Measurements from ENCODE around the gene NR6A1.

The NR6A1 gene

DNA sequence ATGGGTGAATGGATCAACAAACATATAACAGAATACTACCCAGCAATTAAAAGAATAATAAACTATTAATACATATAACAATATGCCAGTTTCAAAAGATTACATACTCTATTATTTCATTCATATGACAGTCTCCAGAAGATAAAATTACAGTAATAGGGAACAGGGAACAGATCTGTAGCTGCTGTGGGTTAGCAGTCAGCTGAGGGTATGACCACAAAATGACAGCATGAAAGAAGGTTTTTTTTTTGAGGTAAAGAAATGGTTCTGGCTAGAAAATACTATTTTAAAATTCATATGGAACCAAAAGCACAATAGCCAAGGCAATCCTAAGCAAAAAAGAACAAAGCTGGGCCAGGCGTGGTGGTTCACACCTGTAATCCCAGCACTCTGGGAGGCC lies 190.9 kb downstream of the NR6A1 start:
- H2BK12ac ChIP-seq (ENCODE audit: low read length in 2 of 2), result no peak overlapping the region
- WGBS, result 100% methylated on average over 1 of the region's 1 CpG
- H3K18ac ChIP-seq (ENCODE audit: low read depth in 1 of 2, low read length in 2 of 2), result no peak overlapping the region
- no peak overlapping the region for H2BK5ac ChIP-seq (ENCODE audit: low read depth, low read length, poor library complexity, severe bottlenecking)
- H3K79me1 ChIP-seq (replicated peaks; ENCODE audit: low read length, poor library complexity, severe bottlenecking), result no peaks in the 10 kb centered on the region
- no peak overlapping the region for H2BK15ac ChIP-seq (ENCODE audit: low read depth, poor library complexity, severe bottlenecking)
- no peak overlapping the region for H4K8ac ChIP-seq (ENCODE audit: low read length)
- H3K4me2 ChIP-seq (ENCODE audit: low read length, poor library complexity, severe bottlenecking), result no peak overlapping the region
- H3K9ac ChIP-seq (ENCODE audit: low read length), result no peak overlapping the region
- no peak overlapping the region for H2BK120ac ChIP-seq (ENCODE audit: low read depth, low read length)
- H2AFZ ChIP-seq (ENCODE audit: low read depth, low read length), result no peak overlapping the region
- no peak for DNase-seq
- H3K36me3 ChIP-seq (ENCODE audit: control insufficient read depth in 1 of 2, insufficient read depth in 2 of 2, low read depth in 1 of 2, low read length in 2 of 2), result no peaks in the 10 kb centered on the region
- H3K27ac ChIP-seq (ENCODE audit: low read length, poor library complexity, severe bottlenecking), result no peak overlapping the region
- no peaks in the 10 kb centered on the region for H3K9me3 ChIP-seq (ENCODE audit: control insufficient read depth, low read length)
- no peak overlapping the region for H2AK5ac ChIP-seq (ENCODE audit: low read length, severe bottlenecking)
- peaks cover 3% of the 10 kb centered on the region for H3K4me1 ChIP-seq (ENCODE audit: control insufficient read depth, insufficient read depth, low read depth, low read length)
- H3K4me3 ChIP-seq (ENCODE audit: insufficient read depth in 1 of 2, low read depth in 1 of 2, low read length in 2 of 2), result no peak overlapping the region
- no peak overlapping the region for H3K4ac ChIP-seq (ENCODE audit: low read depth in 1 of 2, low read length in 2 of 2)
- H4K91ac ChIP-seq (ENCODE audit: low read length), result no peak overlapping the region
- no peak overlapping the region for H3K23ac ChIP-seq (ENCODE audit: low read length in 2 of 2)
- H3K14ac ChIP-seq (ENCODE audit: low read length in 2 of 2), result no peak overlapping the region
- H3K27me3 ChIP-seq (ENCODE audit: control insufficient read depth in 1 of 2, insufficient read depth in 1 of 2, low read length in 2 of 2), result no peaks in the 10 kb centered on the region

DNA sequence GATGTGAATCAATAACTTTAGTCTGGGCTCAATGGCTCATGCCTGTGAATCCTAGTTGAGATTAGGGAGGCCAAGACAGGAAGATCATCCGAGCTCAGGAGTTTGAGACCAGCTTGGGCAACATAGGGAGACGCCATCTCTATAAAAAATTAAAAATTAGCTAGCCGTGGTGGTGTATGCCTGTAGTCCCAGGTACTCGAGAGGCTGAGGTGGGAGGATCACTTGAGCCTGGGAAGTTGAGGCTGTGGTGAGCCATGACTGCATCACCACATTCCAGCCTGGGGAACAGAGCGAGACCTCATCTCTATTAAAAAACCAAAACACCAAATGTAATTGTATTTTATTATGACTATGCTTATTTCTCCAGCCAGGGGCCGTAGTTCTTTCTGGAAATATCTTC lies 194.4 kb downstream of the NR6A1 start:
- Histone ChIP-seq H3K4ac (ENCODE audit: low read depth in 1 of 2, low read length in 2 of 2) (no peak overlapping the region), H3K18ac (ENCODE audit: low read depth in 1 of 2, low read length in 2 of 2) (no peak overlapping the region), H3K79me1 (replicated peaks; ENCODE audit: low read length, poor library complexity, severe bottlenecking) (no peaks in the 10 kb centered on the region), H3K4me2 (ENCODE audit: low read length, poor library complexity, severe bottlenecking) (no peak overlapping the region), H3K9me3 (ENCODE audit: control insufficient read depth, low read length) (no peaks in the 10 kb centered on the region), H3K23ac (ENCODE audit: low read length in 2 of 2) (no peak overlapping the region), H3K27me3 (ENCODE audit: control insufficient read depth in 1 of 2, insufficient read depth in 1 of 2, low read length in 2 of 2) (no peaks in the 10 kb centered on the region), H3K9ac (ENCODE audit: low read length) (no peak overlapping the region), H2BK5ac (ENCODE audit: low read depth, low read length, poor library complexity, severe bottlenecking) (no peak overlapping the region), H4K8ac (ENCODE audit: low read length) (no peak overlapping the region), H2BK15ac (ENCODE audit: low read depth, poor library complexity, severe bottlenecking) (no peak overlapping the region), H3K4me3 (ENCODE audit: insufficient read depth in 1 of 2, low read depth in 1 of 2, low read length in 2 of 2) (no peak overlapping the region), H3K36me3 (ENCODE audit: control insufficient read depth in 1 of 2, insufficient read depth in 2 of 2, low read depth in 1 of 2, low read length in 2 of 2) (no peaks in the 10 kb centered on the region), H2BK120ac (ENCODE audit: low read depth, low read length) (no peak overlapping the region), H2AFZ (ENCODE audit: low read depth, low read length) (no peak overlapping the region), H3K4me1 (ENCODE audit: control insufficient read depth, insufficient read depth, low read depth, low read length) (peaks cover 4% of the 10 kb centered on the region), H3K27ac (ENCODE audit: low read length, poor library complexity, severe bottlenecking) (no peak overlapping the region), H4K91ac (ENCODE audit: low read length) (no peak overlapping the region), H2BK12ac (ENCODE audit: low read length in 2 of 2) (no peak overlapping the region), H3K14ac (ENCODE audit: low read length in 2 of 2) (no peak overlapping the region), H2AK5ac (ENCODE audit: low read length, severe bottlenecking) (no peak overlapping the region)
- 98% methylated on average over 3 of the region's 6 CpGs for WGBS
- DNase-seq, result no peak

DNA sequence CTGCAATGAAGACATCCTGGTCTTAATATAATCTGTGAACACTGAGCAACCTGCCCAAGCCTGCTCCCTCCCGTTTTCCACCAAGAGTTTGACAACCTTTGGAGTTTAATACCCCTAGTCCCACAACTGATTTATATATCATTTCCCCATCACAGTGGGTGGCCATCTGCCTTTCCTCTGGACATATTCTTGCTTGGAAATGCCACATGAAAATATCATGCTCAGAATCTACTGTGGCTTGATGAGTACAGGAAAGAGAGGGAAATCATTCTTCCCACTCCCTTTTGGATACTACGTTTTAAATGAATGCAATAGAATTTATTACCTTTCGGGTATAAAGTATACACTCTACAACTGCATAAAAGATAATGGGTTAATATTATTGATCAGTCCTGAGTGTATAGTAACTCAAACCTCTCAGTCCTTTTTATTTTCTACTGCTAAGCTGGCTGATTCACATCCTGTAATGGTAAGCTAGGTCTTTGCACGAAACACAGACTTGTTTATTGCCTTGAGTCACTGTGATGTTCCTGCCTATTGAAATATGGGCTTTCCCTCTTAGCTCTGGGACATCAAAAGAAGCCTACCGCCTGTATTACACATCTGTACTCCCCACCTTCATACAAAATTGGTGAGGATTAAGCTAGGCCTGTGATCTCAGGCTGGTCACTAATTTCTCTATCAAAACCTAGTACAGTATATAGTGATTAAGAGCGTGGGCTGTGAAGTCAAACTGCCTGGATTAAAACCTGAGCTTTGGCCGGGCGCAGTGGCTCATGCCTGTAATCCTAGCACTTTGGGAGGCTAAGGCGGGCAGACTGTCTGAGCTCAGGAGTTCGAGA lies 196.4 kb downstream of the NR6A1 start:
- Histone ChIP-seq H4K8ac (ENCODE audit: low read length) (no peak overlapping the region), H3K36me3 (ENCODE audit: control insufficient read depth in 1 of 2, insufficient read depth in 2 of 2, low read depth in 1 of 2, low read length in 2 of 2) (no peaks in the 10 kb centered on the region), H3K27me3 (ENCODE audit: control insufficient read depth in 1 of 2, insufficient read depth in 1 of 2, low read length in 2 of 2) (no peaks in the 10 kb centered on the region), H3K23ac (ENCODE audit: low read length in 2 of 2) (no peak overlapping the region), H3K4ac (ENCODE audit: low read depth in 1 of 2, low read length in 2 of 2) (no peak overlapping the region), H3K4me1 (ENCODE audit: control insufficient read depth, insufficient read depth, low read depth, low read length) (peaks cover 4% of the 10 kb centered on the region), H3K4me3 (ENCODE audit: insufficient read depth in 1 of 2, low read depth in 1 of 2, low read length in 2 of 2) (no peak overlapping the region), H3K79me1 (replicated peaks; ENCODE audit: low read length, poor library complexity, severe bottlenecking) (no peaks in the 10 kb centered on the region), H2AFZ (ENCODE audit: low read depth, low read length) (no peak overlapping the region), H3K14ac (ENCODE audit: low read length in 2 of 2) (no peak overlapping the region), H3K4me2 (ENCODE audit: low read length, poor library complexity, severe bottlenecking) (no peak overlapping the region), H2BK12ac (ENCODE audit: low read length in 2 of 2) (peak overlapping the region in 1 of 2 experiments; percentile 30), H3K9me3 (ENCODE audit: control insufficient read depth, low read length) (no peaks in the 10 kb centered on the region), H2BK5ac (ENCODE audit: low read depth, low read length, poor library complexity, severe bottlenecking) (no peak overlapping the region), H2BK120ac (ENCODE audit: low read depth, low read length) (no peak overlapping the region), H2BK15ac (ENCODE audit: low read depth, poor library complexity, severe bottlenecking) (no peak overlapping the region), H2AK5ac (ENCODE audit: low read length, severe bottlenecking) (no peak overlapping the region), H3K27ac (ENCODE audit: low read length, poor library complexity, severe bottlenecking) (peak overlapping the region; percentile 40), H3K18ac (ENCODE audit: low read depth in 1 of 2, low read length in 2 of 2) (no peak overlapping the region), H4K91ac (ENCODE audit: low read length) (peak overlapping the region; percentile 29), H3K9ac (ENCODE audit: low read length) (no peak overlapping the region)
- peak; percentile 96 for DNase-seq
- 50% methylated on average over 8 of the region's 10 CpGs for WGBS

DNA sequence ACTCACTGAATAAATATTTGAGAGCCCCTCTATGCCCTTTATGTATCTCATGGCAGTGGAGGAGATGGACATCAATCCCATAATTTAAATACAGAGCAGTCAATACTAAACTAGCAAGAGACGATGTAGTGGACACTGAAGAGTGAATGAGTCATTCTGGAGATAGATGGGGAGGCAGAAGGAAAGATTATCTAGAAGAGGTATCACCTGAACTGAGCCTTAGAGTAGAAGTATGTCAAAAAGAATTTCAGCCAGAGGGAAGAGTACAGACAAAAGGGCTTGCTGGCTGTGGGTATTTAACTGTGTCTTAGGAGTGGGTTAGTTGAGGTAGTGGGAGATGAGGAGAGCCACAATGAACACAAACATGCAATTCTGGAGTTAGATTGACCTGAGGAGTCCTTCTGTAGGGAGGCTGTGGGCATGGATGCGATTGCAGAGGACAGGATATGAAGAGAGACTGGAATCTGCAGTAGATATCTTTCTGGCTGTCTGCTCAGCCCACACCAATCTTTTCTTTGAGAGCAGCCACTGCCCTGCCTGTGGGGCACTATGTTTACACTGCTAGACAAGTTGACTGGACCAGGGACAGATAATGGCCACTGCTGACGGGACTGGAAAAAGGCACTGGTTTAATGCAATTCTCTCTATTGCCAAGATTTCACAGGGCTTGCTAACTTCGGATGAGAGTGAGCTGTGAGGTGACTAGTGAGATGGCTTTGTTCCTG lies 200.0 kb downstream of the NR6A1 start:
- Histone ChIP-seq H3K27me3 (ENCODE audit: control insufficient read depth in 1 of 2, insufficient read depth in 1 of 2, low read length in 2 of 2) (no peaks in the 10 kb centered on the region), H2AFZ (ENCODE audit: low read depth, low read length) (no peak overlapping the region), H3K4ac (ENCODE audit: low read depth in 1 of 2, low read length in 2 of 2) (no peak overlapping the region), H3K9ac (ENCODE audit: low read length) (no peak overlapping the region), H3K27ac (ENCODE audit: low read length, poor library complexity, severe bottlenecking) (no peak overlapping the region), H3K14ac (ENCODE audit: low read length in 2 of 2) (no peak overlapping the region), H3K4me2 (ENCODE audit: low read length, poor library complexity, severe bottlenecking) (no peak overlapping the region), H2BK12ac (ENCODE audit: low read length in 2 of 2) (peak overlapping the region in 1 of 2 experiments; percentile 29), H3K18ac (ENCODE audit: low read depth in 1 of 2, low read length in 2 of 2) (no peak overlapping the region), H2BK5ac (ENCODE audit: low read depth, low read length, poor library complexity, severe bottlenecking) (no peak overlapping the region), H2BK120ac (ENCODE audit: low read depth, low read length) (no peak overlapping the region), H3K4me1 (ENCODE audit: control insufficient read depth, insufficient read depth, low read depth, low read length) (peaks cover 3% of the 10 kb centered on the region), H3K36me3 (ENCODE audit: control insufficient read depth in 1 of 2, insufficient read depth in 2 of 2, low read depth in 1 of 2, low read length in 2 of 2) (no peaks in the 10 kb centered on the region), H3K23ac (ENCODE audit: low read length in 2 of 2) (no peak overlapping the region), H3K9me3 (ENCODE audit: control insufficient read depth, low read length) (no peaks in the 10 kb centered on the region), H2AK5ac (ENCODE audit: low read length, severe bottlenecking) (no peak overlapping the region), H4K8ac (ENCODE audit: low read length) (no peak overlapping the region), H3K79me1 (replicated peaks; ENCODE audit: low read length, poor library complexity, severe bottlenecking) (peaks cover 1% of the 10 kb centered on the region), H3K4me3 (ENCODE audit: insufficient read depth in 1 of 2, low read depth in 1 of 2, low read length in 2 of 2) (no peak overlapping the region), H2BK15ac (ENCODE audit: low read depth, poor library complexity, severe bottlenecking) (no peak overlapping the region), H4K91ac (ENCODE audit: low read length) (no peak overlapping the region)
- no peak for DNase-seq
- 80% methylated on average over 4 of the region's 4 CpGs for WGBS
